ENCODE results near the gene NR5A1.

NR5A1 gene

DNA sequence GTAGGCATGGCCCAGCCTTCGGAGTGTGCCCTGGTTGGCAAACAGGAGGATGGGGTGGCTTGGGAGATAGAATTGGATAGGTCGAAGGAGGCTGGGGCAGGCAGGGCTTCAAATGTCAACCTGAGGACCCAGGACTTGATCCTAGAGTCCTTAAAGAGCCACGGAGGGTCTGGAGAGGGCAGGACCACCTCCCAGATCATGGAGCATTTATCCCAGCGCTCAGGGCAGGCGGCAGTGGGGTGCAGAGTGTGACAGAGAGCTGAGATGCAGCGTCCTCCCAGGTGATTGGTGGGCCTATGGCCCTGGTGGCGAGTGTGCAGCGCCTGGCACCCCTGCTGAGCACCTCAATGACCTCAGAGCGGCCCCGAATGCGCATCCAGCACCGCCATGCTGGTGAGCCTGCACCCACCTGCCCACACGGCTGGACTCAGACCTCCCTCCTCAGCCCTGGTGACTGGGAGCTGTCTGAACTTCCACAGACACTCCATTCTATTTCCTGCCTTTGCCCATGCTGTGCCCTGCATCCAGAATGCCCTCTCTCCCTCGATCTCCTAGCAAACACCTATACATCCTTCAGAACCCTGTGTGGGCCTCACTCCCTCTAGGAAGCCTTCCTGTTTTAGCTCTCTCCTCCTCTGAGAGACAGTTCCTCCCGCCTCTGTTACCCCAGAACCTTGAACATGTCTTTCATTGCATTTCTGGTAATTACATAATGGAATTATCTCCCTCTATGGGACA, 50.7 kb downstream of the NR5A1 start:
- DNase-seq = no peak

DNA sequence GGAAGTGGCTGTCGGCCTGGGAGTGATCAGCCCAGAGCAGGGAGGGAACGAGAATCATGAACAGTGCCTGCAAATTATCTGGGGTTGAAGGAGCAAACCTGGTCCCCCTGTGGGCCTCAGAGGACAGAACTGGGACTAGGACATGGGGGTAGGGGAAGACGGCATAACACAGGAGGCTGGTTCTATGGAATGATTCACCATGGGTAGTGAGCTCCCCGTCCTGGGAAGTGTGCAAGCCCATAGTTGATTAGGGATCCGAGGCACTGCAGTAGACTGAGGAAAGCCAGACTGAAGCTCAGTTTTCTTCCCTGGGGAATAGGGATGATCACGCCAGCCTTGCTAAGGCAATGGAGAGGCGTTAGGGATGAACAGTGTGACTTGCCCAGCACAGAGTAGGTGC, 51.4 kb downstream of the NR5A1 start:
- no peak for DNase-seq

DNA sequence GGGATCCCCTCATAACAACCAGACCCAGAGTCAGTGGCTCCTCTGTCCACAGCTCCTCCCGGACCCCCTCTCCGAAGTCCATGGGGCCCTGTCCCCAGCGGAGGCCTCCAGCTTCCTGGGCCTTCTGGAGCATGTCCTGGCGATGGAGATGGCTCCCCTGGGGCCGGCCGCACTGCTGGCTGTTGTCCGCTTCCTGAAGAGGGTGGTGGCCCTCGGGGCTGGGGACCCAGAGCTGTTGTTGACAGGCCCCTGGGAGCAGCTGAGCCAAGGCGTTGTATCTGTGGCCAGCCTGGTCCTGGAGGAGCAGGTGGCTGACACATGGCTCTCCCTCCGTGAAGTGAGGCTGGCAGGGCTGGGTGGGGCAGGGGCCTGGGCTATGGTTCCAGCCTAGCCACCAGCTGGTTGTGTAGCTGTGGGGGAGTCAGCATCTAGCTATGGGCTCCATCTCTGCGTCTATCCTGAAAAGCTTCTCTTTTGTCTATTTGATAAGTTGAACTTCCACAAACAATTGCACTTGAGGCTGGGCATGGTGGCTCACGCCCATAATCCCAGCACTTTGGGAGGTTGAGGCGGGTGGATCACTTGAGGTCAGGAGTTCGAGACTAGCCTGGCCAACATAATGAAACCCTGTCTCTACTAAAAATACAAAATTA, 52.3 kb downstream of the NR5A1 start:
- no peak for DNase-seq

DNA sequence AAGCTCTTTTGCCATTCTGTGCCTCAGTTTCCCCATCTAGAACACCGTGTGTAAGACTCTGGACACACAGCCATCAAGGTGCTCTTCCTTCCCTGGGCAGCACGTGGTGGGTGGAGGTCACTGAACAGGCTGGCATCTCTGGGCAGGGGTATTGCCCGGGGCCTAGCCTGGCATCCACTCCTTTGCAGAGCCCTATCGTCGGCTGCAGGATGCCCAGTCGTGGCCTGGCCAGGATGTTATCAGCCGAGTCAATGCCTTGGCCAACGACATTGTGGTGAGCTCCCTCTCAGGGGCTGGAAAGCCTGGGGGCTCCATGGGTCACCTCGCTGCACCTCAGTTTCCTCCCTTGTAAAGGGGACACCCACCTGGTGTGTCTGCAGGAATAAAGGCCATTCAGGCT, 52.9 kb downstream of the NR5A1 start:
- DNase-seq = no peak

DNA sequence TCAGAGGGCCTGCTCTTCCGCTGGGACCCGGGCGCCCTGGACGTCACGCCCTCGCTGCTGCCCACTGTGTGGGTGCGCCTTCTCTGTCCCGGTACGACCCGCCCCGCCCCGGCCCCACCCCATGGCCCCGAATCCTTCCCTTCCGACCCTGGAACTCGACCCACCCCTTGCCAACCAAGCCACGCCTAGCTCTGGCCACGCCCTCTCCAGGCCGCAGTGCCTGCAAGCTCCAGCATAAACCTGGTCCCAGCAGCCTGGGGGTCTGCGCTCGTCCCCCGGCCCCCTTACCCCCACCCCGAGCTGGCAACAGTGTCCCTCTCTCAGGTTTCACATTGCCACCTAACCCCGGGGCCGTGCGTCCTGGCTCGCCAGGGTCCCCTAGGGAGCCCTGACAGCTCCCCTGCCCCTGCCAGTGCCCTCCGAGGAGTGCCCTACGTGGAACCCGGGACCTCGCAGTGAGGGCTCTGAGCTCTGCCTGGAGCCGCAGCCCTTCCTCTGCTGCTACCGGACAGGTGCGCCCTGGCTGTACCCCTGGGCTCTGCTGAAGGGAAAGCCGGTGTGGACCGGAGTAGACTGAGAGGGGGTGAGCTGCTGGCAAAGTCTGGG, 53.5 kb downstream of the NR5A1 start:
- DNase-seq = no peak

DNA sequence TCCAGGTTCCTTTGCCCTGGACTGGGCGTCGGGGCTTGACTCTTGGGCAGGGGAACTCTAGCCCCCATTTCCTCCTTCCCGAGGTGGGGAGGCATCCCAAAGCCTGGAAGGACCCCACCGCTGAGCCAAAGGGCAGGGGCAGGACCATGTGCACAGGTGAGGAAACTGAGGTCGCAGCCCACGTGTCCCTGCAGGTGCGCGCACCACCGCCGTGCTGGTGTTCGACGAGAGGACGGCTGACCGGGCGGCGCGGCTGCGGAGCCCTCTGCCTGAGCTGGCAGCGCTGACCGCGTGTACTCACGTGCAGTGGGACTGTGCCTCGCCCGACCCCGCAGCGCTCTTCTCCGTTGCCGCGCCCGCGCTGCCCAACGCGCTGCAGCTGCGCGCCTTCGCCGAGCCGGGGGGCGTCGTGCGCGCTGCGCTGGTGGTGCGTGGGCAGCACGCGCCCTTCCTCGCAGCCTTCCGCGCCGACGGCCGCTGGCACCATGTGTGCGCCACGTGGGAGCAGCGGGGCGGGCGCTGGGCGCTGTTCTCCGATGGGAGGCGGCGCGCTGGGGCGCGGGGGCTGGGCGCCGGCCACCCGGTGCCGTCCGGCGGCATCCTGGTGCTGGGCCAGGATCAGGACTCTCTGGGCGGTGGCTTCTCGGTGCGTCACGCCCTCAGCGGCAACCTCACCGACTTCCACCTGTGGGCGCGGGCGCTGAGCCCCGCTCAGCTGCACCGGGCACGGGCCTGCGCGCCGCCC, 54.2 kb downstream of the NR5A1 start:
- no peak for DNase-seq

DNA sequence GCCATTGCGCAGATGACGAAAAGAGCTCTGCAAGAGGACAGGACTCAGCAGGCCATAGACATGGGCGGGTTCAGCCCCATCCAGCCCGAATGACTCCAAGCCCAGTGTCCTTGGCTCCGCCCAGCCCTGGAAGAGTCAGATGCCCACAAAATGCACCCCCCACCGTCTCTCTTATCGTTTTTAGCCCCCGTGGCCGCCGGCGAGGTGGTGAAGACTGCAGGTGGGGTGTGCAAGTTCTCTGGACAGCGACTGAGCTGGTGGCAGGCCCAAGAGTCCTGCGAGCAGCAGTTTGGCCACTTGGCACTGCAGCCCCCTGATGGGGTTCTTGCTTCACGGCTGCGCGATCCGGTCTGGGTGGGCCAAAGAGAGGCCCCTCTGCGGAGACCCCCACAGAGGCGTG, 54.9 kb downstream of the NR5A1 start:
- DNase-seq = no peak

DNA sequence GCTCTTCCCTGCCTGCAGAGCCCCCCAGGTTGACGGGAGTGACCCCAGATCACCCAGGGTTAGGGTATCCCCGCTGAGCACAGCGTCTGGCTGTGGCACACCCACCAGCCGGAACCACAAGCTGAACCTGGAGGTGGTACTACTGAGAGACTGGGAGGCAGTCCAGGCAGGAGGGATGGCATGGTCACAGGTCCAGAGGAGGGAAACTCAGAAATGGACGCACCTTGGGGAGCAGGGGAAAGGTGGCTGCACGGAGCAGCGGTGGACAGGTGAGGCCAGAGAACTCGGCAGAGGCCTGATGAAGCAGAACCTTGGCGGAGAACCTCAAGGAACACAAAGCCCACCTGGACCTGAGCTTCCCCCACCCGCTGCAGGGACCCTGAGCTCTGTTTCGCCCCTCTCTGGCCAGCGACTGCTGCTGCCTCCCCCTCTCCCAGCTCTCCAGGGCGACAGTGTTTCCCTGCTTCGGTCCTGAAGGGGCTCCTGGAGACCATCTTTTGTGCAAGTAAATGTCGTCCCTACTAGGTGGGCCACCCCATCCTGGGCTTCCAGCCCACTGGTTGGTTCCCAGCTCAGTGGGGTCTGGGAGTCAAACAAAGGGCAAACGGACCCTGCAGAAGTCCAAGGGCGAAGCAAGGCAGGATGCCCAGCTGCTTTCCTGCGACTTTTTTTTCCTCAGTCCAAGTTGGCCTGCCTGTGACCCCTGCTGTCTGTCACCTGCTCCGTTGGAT, 56.1 kb downstream of the NR5A1 start:
- no peak for DNase-seq

DNA sequence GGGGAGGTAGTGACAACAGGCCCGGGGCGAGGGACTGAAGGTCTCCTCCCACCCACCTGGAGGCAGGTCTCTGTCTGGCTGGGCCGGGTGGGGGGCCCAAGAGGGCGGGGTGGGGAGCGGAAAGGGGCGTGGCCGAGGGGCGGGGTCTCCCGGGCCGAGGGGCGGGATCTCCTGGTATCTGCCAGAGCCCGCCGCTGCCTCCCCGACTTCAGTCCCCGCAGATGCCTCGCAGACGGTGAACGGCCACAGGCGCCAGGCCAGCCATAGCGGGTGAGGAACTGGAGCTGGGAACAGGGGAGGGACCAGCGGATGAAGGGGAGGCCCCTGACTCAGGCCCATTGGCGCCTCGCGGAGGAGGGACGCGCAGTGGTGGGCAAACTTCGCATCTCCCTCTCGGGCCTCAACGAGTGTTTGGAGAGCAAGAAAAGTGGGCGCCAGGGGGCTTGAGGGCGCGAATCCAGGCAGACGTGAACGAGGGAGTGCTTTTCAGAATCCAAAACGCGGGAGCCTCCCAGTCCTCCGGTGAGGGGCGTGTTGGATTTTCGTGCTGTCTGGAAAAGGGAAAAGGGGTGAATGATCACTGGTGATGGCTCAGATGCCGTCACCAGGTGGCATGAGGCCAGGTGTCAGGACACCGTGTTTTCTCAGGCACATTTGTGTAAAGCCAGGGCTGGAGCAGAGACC, 56.8 kb downstream of the NR5A1 start, which contains the start of gene ADGRD2:
Gene ADGRD2, plus strand, starts transcription at position 211 of the 684 bp plus-strand sequence. CDS start 1,216 bp downstream, outside the sequence.
- peak; percentile 10 for DNase-seq

DNA sequence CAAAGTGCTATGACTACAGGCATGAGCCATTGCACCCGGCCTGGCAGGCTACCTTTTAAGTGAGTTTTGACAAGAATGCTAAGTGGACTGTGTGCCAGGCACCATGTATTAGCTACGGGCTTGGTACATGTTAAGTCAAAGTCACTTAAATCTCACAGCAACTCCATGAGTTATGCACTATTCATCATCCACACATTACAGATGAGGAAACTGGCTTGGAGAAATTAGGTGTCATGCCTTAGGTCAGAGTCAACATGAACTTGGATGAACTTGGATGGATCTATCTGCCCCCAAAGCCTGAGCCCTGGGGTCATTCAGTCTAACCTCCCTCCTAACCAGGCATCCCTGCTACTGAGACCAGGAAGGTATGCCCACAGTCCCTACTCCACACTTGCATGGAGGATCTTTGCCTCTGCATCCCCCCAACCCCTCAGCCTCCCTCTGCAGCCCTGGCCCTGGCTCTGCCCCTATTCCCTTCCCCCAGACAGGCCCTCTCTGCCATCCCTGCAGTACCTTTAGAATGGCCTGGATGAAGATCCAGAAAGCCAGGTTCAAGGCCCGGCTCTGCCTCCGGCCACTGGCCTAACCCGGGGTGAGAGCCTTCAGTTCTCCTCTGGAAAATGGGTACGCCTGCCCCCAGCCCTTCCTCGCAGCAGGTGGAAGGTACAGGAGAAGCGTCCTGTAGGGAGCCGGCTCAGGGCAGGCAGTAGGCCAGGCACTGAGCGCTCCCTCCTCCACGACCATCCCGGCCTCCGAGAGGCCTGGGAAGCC, 57.6 kb downstream of the NR5A1 start:
- no peak for DNase-seq

DNA sequence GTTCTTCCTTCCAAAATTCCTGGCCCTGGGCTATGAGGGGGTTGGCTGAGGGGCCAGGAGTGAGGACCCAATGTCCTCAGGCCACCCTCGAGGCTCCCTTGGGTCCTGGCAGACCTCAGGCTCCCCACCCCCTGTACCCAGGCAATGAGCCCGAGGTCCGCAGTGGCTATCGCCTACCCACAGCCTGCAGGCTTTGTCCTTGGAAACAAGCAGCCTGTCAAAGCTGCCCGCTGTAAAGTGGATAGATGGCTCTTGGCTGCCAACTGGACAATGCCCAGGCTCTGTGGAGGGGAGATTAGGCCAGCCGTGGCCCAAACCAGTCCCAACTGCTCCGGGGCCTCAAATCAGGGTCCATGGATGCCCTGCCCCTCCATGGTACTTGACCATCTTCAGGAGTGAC, 59.2 kb downstream of the NR5A1 start:
- no peak for DNase-seq

DNA sequence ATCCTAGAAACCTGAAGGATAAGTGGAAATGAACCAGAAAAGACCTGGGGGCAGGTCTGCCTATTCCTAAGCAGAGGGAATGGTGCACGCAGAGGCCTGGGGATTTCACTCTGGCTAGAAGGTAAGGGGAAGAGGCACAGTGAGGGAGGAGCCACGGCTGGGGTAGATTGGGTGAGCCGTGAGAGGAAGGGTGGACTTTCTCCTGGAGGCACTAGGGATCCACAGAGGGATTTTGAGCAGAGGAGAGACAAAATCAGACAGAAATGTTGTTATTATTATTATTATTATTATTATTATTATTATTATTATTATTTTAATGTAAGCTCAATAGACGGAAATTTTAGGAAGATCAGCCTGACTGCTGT, 59.9 kb downstream of the NR5A1 start:
- DNase-seq = no peak

DNA sequence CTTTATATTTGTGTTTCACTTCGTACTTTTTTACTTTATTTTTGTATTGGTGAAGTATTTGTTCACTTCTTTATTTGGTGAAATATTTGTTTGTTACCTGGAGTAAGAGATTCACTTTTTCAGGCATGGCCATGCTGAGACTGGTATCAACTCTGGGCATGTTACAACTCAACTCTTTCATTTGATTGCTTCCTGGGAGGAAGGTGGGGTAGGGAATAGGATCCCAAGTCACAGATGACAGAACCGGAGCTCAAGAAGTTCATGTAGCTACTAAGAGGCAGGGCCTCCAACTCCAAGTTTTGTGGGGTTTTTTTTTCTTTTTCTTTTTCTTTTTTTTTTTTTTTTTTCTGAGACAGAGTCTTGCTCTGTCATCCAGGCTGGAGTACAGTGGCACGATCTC, 63.0 kb downstream of the NR5A1 start:
- DNase-seq = no peak

DNA sequence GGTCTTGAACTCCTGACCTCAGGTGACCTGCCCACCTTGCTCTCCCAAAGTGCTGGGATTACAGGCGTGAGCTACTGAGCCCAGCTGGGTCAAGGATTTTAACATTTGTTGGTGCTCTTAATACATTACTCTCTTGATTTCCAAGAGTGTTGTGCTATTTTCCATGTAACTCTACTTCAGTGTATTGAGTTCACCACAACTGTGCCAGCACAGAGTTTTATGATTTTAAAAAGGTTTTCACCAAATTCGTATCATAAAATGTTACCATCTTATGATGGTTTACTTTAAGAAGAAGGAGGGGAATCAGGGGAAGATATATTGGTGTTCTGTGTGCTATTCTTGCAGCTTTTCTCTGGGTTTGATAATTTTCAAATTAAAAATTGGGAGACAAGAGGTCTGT, 63.6 kb downstream of the NR5A1 start:
- DNase-seq = no peak

DNA sequence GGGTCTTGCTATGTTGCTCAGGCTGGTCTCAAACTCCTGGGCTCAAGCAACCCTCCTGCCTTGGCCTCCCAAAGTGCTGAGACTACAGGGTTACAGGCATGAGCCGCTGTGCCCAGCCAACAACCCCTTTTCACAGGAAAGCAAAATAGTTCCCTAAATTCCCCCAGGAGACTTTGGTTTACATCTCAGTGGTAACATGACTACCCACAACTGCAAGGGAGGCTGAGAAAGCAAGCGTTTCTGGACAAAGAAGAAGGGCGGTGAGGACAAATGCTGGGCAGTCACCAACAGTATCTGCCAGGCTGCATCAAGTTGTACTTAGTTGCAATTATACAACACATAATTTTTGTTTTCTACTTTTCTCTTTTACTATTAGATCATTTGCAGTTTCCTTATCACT, 64.4 kb downstream of the NR5A1 start:
- DNase-seq = no peak

DNA sequence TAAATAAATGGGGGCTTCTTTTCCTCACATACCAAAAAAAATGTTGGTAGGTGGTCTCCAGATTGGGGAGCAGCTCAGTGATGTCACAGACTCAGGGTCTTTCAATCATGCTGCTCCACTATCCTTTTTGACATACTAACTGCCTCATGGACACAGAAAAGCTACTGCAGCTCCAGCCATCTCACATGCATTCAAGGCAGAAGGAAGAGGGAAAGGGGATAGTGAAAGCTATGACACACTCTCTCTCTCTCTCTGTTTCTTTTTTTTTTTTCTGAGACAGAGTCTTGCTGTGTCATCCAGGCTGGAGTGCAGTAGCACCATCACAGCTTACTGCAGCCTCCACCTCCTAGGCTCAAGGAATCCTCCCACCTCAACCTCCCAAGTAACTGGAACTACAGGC, 64.8 kb downstream of the NR5A1 start:
- no peak for DNase-seq

DNA sequence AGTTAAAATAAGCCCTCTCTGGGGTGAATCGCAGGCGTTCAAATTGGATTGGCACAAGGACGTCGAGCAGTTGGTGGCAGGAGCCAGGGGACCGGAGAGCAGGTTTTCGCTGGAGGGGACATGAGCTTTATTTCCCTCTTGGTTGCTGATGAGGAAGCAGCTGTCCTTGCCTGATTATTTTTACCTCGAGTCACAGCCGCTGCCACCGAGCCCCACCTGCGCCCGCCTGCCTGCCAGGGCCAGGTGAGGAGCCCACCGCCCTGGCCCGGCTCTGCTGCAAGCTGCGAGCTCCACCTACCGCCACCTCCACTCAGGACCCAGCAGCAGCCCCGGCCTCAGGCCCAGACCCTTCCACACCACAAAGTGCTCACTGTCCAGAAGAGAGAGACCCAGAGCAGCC, 65.9 kb downstream of the NR5A1 start:
- no peak for DNase-seq

DNA sequence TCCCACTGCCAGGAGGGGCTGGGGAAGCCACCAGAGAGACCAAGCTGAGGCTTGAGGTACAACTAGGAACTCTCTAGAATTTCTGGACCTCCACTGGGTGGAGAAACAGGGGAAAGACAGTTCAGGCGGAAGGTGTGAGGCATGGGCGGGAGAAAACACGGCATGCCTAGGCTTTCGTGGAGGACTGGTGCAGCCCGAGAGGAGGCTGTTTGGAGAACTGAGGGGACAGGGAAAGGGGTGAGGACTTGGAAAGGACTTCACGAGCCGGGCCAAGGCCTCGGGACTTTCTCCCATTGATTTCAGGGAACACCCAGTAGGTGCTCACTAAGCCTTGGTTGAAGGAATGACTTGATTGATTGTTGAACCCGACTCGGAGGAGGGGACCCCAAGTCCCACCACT, 66.4 kb downstream of the NR5A1 start:
- no peak for DNase-seq

DNA sequence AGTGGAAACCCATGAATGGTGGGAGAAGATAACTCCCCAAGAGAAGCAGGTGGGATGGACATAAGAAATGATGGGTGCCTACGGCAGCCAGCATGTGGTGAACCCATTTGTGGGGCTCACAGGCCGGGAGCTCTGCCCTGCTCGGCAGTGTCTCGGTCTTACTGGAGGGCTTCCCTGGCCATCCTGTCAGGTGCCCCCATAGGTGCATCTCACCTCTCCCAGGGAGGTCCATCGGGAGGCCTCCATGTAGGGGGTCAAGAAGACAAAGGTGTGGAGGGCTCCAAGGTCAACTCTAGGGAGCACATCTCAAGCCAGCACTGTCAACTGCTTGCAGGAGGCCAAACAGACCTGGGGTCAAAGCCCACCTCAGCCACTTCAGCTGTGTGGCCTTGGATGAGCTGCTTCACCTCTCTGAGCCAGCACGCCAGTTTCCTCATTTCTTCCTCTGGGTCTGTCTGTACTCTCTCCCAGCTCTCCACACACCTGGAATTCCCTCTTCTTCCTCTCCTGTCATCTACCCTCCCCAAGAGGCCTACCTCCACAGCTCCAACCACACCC, 67.4 kb downstream of the NR5A1 start:
- no peak for DNase-seq

DNA sequence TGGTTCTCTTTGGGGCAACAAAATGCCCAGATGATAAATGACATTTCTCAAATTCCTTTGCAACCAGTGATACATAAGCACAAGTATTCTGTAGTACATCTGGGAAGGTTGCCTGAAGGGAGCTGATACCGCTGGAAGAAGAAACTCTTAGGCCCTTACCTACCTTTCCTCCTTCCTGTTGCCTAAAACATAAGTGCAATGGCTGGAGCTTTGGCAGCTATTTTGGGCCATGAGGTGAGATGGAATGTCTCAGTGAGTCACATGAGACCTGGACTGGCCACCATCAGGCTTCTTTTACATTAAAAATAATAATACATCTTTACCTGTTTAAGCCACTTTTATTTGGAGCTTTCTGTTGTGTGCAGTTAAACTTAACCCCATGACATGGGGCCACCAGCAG, 68.1 kb downstream of the NR5A1 start:
- DNase-seq = no peak

DNA sequence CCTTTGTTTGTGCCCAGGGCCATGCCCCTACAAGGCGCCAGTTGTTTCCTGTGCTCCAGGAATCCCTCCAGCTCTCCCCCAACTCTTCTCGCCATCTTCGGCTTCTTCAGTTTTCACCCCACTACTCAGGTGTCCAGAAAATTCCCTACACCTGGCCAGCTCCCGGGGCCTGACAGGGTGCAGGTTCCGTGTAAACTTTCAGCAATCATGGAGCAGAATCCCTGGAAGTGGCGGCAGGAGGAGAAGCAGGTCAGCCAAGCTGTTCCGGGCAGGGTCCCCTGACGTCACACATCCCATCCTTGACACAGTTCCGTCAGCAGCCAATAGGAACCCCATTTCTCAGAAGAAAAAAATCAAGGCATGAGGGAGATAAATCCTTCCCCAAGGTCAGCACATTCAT, 69.1 kb downstream of the NR5A1 start:
- no peak for DNase-seq
